Measurements from ENCODE around the gene TMPRSS3.

Gene TMPRSS3

DNA sequence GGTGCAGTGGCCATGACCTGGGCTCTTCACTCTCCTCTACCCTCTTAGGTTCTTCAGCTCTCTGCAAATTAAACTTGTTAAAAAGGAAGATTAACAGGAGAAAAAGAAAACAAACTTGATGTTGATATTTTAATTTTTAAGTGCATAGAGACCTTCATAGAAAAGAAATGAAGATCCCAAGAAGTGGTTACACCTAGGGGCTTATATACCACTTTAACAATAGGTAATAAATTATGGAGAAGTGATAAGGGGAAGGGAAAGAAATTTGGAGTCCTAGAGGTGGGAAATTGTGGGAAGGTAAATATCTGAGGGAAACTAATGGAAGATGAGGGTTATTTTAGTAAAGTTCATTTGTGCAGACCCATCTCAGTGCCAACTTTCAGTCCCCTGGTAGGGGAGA, 64.2 kb downstream of the TMPRSS3 start:
- DNase-seq (ENCODE audit: low read depth), result no peak

DNA sequence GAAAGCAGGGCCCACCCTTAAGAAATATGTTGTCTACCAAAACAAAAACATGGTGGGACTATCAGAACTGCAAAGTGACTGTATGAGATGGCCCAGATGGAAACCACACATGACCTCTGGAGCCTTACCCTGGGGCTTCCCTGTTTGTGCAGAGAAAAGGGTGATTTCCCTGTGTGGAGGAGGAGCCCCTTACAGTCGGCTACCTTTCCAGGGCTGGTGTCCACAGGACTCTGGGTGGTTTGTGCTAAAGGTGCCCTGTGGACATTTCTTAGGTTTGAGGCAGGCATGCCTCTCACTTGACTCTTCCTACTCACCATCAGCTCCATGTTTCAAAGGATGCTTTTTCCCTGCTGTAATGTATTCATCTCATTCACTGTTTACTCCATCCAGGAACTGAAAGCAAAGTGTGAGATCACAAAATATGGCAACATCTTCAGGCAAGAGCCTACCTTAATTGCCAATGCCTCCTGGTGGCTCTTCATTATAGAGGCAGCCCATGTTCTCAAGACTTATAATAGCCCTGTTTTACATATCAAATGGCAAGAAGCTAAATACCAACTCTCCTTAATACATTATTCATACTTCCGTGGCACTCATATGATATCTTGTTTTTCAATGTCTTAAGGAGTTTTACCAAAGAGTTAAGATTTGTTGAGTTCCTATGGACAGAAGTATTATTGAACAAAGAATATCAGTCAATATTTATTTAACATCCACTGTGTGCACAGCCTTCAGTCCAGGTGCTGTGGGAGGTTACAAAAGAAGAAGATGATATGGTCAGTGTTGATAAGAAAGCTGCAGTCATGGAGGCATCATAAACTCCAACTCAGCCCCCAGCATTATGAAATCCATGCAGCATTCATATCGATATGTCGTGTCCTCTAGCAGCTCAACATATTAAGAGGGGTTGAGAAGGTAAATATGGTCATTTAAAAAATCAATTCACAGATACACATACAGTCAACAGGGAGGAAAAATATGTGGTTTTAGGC, 65.2 kb downstream of the TMPRSS3 start:
- DNase-seq (ENCODE audit: low read depth), result no peak

DNA sequence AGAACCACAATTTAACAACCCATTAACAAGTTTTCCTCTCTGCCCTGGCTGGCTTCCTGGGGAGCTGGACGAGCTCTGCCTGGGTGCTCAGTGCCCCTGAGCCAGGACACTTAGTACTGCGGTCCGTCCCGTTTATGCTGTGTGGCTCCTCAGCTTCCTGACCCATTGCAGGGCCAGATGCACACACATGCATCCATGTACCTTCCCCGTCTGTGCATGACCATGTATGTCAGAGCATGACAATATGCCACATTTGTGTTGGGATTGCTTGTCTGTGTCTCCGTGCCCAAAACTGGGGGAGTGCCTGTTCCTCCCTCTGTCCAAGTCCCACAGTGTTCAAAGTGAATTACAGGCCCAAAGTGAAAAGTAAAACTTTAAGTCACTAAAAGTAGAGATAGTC, 71.0 kb downstream of the TMPRSS3 start:
- no peak for DNase-seq (ENCODE audit: low read depth)

Data from iris pigment epithelial cell (primary cell).